ENCODE data around the gene NFKBIE. TPM values are rescaled to one million over a fixed set of nuclear protein-coding genes. Genes with fewer than 3 reads are reported as not detected.

The NFKBIE gene
- total and polyA plus RNA-seq, 2 of the 13 experiments (the other 11 are each of a cell fraction or from before 2014, with no cell fraction given) = 6.7 to 14.5 TPM

DNA sequence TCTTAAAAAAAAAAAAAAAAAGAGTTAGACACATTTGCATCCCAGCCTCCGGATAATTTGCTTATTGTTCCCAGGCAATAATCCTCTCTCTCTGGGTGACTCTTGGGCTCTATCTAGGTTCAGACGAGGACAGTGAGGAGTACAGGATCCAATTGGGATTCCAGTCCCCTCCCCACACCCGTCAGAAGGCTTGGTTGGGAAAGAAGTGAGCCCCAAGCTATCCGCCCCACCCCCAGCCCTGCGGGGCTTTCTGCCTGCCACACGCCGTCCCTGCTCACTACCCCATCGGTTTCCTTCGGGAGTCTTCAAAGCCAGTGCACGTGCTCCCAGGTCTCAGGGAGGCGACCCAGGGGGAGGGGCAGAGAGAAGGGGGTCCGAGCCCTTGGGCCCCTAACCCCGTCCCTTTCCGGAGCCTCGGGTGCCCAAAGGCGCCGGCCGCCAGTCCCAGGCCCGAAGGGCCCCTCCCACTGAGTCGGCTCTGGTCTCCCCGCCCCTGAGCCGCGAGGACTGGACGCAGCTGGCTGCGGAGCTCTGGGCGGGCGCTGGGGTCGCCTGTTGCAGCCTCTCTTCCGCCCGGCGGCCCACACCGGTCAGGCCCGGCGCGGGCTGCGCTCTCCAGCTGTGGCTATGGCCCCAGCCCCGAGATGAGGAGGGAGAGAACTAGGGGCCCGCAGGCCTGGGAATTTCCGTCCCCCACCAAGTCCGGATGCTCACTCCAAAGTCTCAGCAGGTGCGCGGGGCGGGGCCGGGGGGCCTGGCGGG, 46.1 kb downstream of the NFKBIE start (continued):
- TF ChIP-seq, protein P1, sequence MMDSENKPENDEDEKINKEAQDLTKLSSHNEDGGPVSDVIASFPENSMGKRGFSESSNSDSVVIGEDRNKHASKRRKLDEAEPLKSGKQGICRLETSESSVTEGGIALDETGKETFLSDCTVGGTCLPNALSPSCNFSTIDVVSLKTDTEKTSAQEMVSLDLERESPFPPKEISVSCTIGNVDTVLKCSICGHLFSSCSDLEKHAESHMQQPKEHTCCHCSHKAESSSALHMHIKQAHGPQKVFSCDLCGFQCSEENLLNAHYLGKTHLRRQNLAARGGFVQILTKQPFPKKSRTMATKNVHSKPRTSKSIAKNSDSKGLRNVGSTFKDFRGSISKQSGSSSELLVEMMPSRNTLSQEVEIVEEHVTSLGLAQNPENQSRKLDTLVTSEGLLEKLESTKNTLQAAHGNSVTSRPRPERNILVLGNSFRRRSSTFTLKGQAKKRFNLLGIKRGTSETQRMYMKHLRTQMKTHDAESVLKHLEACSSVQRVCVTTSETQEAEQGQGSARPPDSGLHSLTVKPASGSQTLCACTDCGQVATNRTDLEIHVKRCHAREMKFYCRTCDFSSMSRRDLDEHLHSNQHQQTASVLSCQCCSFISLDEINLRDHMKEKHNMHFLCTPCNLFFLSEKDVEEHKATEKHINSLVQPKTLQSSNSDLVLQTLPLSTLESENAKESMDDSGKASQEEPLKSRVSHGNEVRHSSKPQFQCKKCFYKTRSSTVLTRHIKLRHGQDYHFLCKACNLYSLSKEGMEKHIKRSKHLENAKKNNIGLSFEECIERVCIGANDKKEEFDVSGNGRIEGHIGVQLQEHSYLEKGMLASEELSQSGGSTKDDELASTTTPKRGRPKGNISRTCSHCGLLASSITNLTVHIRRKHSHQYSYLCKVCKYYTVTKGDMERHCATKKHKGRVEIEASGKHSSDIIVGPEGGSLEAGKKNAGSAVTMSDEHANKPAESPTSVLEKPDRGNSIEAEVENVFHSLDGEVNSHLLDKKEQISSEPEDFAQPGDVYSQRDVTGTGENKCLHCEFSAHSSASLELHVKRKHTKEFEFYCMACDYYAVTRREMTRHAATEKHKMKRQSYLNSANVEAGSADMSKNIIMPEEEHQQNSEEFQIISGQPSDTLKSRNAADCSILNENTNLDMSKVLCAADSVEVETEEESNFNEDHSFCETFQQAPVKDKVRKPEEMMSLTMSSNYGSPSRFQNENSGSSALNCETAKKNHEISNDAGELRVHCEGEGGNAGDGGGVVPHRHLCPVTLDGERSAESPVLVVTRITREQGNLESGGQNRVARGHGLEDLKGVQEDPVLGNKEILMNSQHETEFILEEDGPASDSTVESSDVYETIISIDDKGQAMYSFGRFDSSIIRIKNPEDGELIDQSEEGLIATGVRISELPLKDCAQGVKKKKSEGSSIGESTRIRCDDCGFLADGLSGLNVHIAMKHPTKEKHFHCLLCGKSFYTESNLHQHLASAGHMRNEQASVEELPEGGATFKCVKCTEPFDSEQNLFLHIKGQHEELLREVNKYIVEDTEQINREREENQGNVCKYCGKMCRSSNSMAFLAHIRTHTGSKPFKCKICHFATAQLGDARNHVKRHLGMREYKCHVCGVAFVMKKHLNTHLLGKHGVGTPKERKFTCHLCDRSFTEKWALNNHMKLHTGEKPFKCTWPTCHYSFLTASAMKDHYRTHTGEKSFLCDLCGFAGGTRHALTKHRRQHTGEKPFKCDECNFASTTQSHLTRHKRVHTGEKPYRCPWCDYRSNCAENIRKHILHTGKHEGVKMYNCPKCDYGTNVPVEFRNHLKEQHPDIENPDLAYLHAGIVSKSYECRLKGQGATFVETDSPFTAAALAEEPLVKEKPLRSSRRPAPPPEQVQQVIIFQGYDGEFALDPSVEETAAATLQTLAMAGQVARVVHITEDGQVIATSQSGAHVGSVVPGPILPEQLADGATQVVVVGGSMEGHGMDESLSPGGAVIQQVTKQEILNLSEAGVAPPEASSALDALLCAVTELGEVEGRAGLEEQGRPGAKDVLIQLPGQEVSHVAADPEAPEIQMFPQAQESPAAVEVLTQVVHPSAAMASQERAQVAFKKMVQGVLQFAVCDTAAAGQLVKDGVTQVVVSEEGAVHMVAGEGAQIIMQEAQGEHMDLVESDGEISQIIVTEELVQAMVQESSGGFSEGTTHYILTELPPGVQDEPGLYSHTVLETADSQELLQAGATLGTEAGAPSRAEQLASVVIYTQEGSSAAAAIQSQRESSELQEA (CRISPR knock-in tag; IDR thresholded peaks at IDR 0.05; ENCODE audit: not compliant biosample characterization) = peak; percentile 89
- peak; percentile 33; the same call in 1 of the 2 replicates for TF ChIP-seq KLF9 (CRISPR knock-in tag; IDR thresholded peaks at IDR 0.05; ENCODE audit: low read depth)
- TF ChIP-seq ARNT2 (CRISPR knock-in tag; IDR thresholded peaks at IDR 0.05; ENCODE audit: low read depth) = peak; percentile 81
- TF ChIP-seq ZBTB20 (CRISPR knock-in tag; IDR thresholded peaks at IDR 0.05; ENCODE audit: borderline replicate concordance, low read depth) = no peak; the same call in 1 of the 2 replicates
- TF ChIP-seq ZNF747 (CRISPR knock-in tag; IDR thresholded peaks at IDR 0.05; ENCODE audit: borderline replicate concordance) = peak; percentile 36; the same call in 1 of the 2 replicates
- TF ChIP-seq, protein P2, sequence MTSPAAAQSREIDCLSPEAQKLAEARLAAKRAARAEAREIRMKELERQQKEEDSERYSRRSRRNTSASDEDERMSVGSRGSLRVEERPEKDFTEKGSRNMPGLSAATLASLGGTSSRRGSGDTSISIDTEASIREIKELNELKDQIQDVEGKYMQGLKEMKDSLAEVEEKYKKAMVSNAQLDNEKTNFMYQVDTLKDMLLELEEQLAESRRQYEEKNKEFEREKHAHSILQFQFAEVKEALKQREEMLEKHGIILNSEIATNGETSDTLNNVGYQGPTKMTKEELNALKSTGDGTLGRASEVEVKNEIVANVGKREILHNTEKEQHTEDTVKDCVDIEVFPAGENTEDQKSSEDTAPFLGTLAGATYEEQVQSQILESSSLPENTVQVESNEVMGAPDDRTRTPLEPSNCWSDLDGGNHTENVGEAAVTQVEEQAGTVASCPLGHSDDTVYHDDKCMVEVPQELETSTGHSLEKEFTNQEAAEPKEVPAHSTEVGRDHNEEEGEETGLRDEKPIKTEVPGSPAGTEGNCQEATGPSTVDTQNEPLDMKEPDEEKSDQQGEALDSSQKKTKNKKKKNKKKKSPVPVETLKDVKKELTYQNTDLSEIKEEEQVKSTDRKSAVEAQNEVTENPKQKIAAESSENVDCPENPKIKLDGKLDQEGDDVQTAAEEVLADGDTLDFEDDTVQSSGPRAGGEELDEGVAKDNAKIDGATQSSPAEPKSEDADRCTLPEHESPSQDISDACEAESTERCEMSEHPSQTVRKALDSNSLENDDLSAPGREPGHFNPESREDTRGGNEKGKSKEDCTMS (CRISPR knock-in tag; conservative IDR thresholded peaks at IDR 0.05) = no peak; the same call in 1 of the 2 replicates
- TF ChIP-seq, protein P3, sequence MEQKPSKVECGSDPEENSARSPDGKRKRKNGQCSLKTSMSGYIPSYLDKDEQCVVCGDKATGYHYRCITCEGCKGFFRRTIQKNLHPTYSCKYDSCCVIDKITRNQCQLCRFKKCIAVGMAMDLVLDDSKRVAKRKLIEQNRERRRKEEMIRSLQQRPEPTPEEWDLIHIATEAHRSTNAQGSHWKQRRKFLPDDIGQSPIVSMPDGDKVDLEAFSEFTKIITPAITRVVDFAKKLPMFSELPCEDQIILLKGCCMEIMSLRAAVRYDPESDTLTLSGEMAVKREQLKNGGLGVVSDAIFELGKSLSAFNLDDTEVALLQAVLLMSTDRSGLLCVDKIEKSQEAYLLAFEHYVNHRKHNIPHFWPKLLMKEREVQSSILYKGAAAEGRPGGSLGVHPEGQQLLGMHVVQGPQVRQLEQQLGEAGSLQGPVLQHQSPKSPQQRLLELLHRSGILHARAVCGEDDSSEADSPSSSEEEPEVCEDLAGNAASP (CRISPR knock-in tag; IDR thresholded peaks at IDR 0.05; ENCODE audit: borderline replicate concordance) = peak; percentile 49; the same call in 1 of the 2 replicates
- TF ChIP-seq TAF1 (CRISPR knock-in tag; IDR thresholded peaks at IDR 0.05) = peak; percentile 68
- TF ChIP-seq, protein P4, sequence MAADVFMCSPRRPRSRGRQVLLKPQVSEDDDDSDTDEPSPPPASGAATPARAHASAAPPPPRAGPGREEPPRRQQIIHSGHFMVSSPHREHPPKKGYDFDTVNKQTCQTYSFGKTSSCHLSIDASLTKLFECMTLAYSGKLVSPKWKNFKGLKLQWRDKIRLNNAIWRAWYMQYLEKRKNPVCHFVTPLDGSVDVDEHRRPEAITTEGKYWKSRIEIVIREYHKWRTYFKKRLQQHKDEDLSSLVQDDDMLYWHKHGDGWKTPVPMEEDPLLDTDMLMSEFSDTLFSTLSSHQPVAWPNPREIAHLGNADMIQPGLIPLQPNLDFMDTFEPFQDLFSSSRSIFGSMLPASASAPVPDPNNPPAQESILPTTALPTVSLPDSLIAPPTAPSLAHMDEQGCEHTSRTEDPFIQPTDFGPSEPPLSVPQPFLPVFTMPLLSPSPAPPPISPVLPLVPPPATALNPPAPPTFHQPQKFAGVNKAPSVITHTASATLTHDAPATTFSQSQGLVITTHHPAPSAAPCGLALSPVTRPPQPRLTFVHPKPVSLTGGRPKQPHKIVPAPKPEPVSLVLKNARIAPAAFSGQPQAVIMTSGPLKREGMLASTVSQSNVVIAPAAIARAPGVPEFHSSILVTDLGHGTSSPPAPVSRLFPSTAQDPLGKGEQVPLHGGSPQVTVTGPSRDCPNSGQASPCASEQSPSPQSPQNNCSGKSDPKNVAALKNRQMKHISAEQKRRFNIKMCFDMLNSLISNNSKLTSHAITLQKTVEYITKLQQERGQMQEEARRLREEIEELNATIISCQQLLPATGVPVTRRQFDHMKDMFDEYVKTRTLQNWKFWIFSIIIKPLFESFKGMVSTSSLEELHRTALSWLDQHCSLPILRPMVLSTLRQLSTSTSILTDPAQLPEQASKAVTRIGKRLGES (CRISPR knock-in tag; IDR thresholded peaks at IDR 0.05; ENCODE audit: borderline replicate concordance) = peak; percentile 46; the same call in 1 of the 2 replicates
- TF ChIP-seq, protein P5, sequence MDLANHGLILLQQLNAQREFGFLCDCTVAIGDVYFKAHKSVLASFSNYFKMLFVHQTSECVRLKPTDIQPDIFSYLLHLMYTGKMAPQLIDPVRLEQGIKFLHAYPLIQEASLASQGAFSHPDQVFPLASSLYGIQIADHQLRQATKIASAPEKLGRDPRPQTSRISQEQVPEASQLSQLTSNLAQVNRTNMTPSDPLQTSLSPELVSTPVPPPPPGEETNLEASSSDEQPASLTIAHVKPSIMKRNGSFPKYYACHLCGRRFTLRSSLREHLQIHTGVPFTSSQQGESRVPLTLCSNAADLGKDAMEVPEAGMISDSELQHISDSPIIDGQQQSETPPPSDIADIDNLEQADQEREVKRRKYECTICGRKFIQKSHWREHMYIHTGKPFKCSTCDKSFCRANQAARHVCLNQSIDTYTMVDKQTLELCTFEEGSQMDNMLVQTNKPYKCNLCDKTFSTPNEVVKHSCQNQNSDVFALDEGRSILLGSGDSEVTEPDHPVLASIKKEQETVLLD (CRISPR knock-in tag; IDR thresholded peaks at IDR 0.05; ENCODE audit: low read depth) = no peak

Measured in HepG2 (cell line).